H1 (cell line): ENCODE measurements around the gene CEP68. TPM values are rescaled to one million over a fixed set of nuclear protein-coding genes. Genes with fewer than 3 reads are reported as not detected.
A peak's percentile ranks its signal among the peaks of the same experiment; 100 is the strongest.

Source experiments
- BACH1 ChIP-seq: IDR thresholded peaks from 2 replicates; pipeline ENCODE4 v1.6.1; 2012; ENCODE audit warnings: low read length, improper control_type of control experiment
- FOSL1 ChIP-seq: IDR thresholded peaks from 2 replicates; pipeline ENCODE4 v1.6.1; 2011; ENCODE audit warnings: mild to moderate bottlenecking, low read depth, low read length, moderate library complexity; ENCODE audit not compliant: insufficient read depth
- JUND ChIP-seq: IDR thresholded peaks from 2 replicates; pipeline ENCODE4 v1.6.1; 2011; ENCODE audit warnings: mild to moderate bottlenecking, improper control_type of control experiment, low read length
- KDM5A ChIP-seq: fragments of 200-600 bp; IDR thresholded peaks from 2 replicates; pipeline ENCODE4 v1.7.1; 2012; ENCODE audit warnings: mild to moderate bottlenecking, low read length, inconsistent platforms, mixed read lengths
- POLR2A ChIP-seq, 2 experiments: IDR thresholded peaks; 1 replicate in 1 of 2; 2 replicates in 1 of 2; pipeline ENCODE4 v1.6.1; 2011; ENCODE audit warnings: low read depth in 2 of 2, low read length in 2 of 2, mild to moderate bottlenecking in 2 of 2; ENCODE audit errors: control extremely low read depth in 1 of 2
- RXRA ChIP-seq: IDR thresholded peaks from 2 replicates; pipeline ENCODE4 v1.6.1; 2011; ENCODE audit warnings: low read depth, mild to moderate bottlenecking, low read length, moderate library complexity; ENCODE audit not compliant: insufficient read depth
- SP1 ChIP-seq: IDR thresholded peaks from 2 replicates; pipeline ENCODE4 v1.6.1; 2011; ENCODE audit warnings: low read depth, low read length
- TEAD4 ChIP-seq: IDR thresholded peaks from 2 replicates; pipeline ENCODE4 v1.6.1; 2012; ENCODE audit warnings: low read depth, low read length, inconsistent platforms, mixed read lengths
- polyA plus RNA-seq, 7 experiments: library from polyadenylated mRNA; depleted of rRNA in 3 of 7; stranded (reverse) in 5 of 7; unstranded in 2 of 7; fragments of >200 nt in 5 of 7; fragments of 200-250 nt in 2 of 7; gene quantifications; 1 replicate in 5 of 7; 2 replicates in 1 of 7; 4 replicates in 1 of 7; pipeline versions ENCODE4 v1.2.1 to v1.2.3, GENCODE V29; 2011 to 2013; ENCODE audit warnings: missing spikeins in 2 of 7, mixed read lengths in 2 of 7
- total RNA-seq: library from RNA; stranded (reverse); fragmentation: NEBNext Ultra II Directional; extraction: Animal tissue kit (Norgen Biotek cat#: 25700); gene quantifications from 2 replicates; pipeline ENCODE4 v1.2.1, GENCODE V29; 2021
- TF ChIP-seq, protein P1 (sequence below): IDR thresholded peaks from 2 replicates; pipeline ENCODE4 v1.6.1; 2012; ENCODE audit warnings: inconsistent platforms
- TF ChIP-seq, protein P2 (sequence below): IDR thresholded peaks from 2 replicates; pipeline ENCODE4 v1.6.1; 2012; ENCODE audit warnings: inconsistent platforms

Gene CEP68
- total and polyA plus RNA-seq, 2 of the 8 experiments (the other 6 are each of a cell fraction or from before 2014, with no cell fraction given): 23.2 to 24.7 TPM

- TF ChIP-seq BACH1: peak; percentile 31; the same call in 1 of the 2 replicates
- TF ChIP-seq, protein P1, sequence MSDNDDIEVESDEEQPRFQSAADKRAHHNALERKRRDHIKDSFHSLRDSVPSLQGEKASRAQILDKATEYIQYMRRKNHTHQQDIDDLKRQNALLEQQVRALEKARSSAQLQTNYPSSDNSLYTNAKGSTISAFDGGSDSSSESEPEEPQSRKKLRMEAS: peak; percentile 89
- no peak for TF ChIP-seq RXRA
- no peak for TF ChIP-seq FOSL1
- peak; percentile 92 for TF ChIP-seq JUND
- TF ChIP-seq TEAD4: peak; percentile 73; the same call in 1 of the 2 replicates
- TF ChIP-seq KDM5A: no peak
- TF ChIP-seq SP1: 0 out of 2 replicates have a peak, but pooled peaks have one; percentile 28
- TF ChIP-seq POLR2A (IDR thresholded peaks at IDR 0.05; ENCODE audit: control extremely low read depth in 1 of 2, low read depth in 2 of 2, low read length in 2 of 2): no peak
- TF ChIP-seq, protein P2, sequence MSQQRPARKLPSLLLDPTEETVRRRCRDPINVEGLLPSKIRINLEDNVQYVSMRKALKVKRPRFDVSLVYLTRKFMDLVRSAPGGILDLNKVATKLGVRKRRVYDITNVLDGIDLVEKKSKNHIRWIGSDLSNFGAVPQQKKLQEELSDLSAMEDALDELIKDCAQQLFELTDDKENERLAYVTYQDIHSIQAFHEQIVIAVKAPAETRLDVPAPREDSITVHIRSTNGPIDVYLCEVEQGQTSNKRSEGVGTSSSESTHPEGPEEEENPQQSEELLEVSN: peak; percentile 73; the same call in 1 of the 2 replicates
These were observed 10.6 kb upstream of the CEP68 start (continued) for GRCh38 chr2:65045651-65046050.
